Right atrium auricular region (tissue), 2 donors: ENCODE data around the gene CACHD1. TPM values are rescaled to one million over a fixed set of nuclear protein-coding genes. Genes with fewer than 3 reads are reported as not detected.

Source experiments
- DNase-seq: peaks from one replicate; pipeline ENCODE4 v3.0.0-alpha.2; 2019; ENCODE audit warnings: low spot score
- H3K27ac ChIP-seq, 2 donors: fragments of 200-600 bp; sonication (generic); 1 replicate in 1 of 2; 2 replicates in 1 of 2; pipeline ENCODE4 v1.5.1; 2016 to 2019
- H3K27me3 ChIP-seq, 2 donors: fragments of 200-600 bp; sonication (generic); one replicate each; pipeline versions ENCODE4 v1.5.1 to v1.6.0; 2017 to 2019
- H3K36me3 ChIP-seq: fragments of 200-600 bp; sonication (generic); one replicate; pipeline ENCODE4 v1.5.1; 2016
- H3K4me1 ChIP-seq, 2 donors: fragments of 200-600 bp; sonication (generic); one replicate each; pipeline versions ENCODE4 v1.5.1 to v1.6.0; 2017 to 2019
- H3K4me3 ChIP-seq, 2 donors: fragments of 200-600 bp; sonication (generic); 1 replicate in 1 of 2; 2 replicates in 1 of 2; pipeline ENCODE4 v1.5.1; 2017 to 2019; ENCODE audit warnings: mild to moderate bottlenecking in 1 of 2, moderate library complexity in 1 of 2
- H3K9me3 ChIP-seq, 2 donors: fragments of 200-600 bp; sonication (generic); one replicate each; pipeline ENCODE4 v1.5.1; 2019
- total RNA-seq, 2 donors: library from RNA; depleted of rRNA; stranded (reverse); fragments of >200 nt; gene quantifications; one replicate each; pipeline ENCODE4 v1.1.0, GENCODE V29; 2016
- TF ChIP-seq, protein P1 (sequence below), 2 donors: fragments of 200-600 bp; sonication (generic); IDR thresholded peaks; one replicate each; pipeline ENCODE4 v1.5.1; 2019; ENCODE audit warnings: antibody characterized with exemption in 2 of 2

Gene CACHD1
- total RNA-seq, 2 donors from 2014 or later: 3.1 to 8.5 TPM

DNA sequence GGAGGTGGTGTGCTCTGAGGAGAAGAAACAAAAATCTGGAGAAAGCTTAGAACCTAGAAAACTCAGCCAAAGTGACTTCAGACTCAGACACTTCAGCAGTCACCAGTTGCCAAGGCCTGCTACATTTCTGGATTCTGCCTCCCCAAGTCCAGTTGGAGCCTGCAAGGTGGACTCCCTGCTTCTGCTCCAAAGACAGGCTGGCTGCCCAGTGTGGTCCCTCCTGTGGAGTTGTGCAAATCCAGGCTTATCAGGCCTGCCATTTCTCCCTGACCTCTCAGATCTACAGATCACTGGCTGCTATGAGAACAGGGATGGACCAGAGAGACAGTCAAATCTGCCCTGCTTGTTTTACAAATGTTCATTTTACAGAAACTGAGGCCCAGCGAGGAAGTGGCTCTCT, 9.9 kb downstream of the CACHD1 start:
- Histone ChIP-seq H3K9me3 (no peaks in the 10 kb centered on the region), H3K4me3 (no peak overlapping the region), H3K27me3 (no peaks in the 10 kb centered on the region), H3K4me1 (peaks cover 0 to 38% of the 10 kb centered on the region in 2 donors), H3K27ac (no peak overlapping the region), H3K36me3 (no peaks in the 10 kb centered on the region)
- DNase-seq: no peak
- TF ChIP-seq, protein P1, sequence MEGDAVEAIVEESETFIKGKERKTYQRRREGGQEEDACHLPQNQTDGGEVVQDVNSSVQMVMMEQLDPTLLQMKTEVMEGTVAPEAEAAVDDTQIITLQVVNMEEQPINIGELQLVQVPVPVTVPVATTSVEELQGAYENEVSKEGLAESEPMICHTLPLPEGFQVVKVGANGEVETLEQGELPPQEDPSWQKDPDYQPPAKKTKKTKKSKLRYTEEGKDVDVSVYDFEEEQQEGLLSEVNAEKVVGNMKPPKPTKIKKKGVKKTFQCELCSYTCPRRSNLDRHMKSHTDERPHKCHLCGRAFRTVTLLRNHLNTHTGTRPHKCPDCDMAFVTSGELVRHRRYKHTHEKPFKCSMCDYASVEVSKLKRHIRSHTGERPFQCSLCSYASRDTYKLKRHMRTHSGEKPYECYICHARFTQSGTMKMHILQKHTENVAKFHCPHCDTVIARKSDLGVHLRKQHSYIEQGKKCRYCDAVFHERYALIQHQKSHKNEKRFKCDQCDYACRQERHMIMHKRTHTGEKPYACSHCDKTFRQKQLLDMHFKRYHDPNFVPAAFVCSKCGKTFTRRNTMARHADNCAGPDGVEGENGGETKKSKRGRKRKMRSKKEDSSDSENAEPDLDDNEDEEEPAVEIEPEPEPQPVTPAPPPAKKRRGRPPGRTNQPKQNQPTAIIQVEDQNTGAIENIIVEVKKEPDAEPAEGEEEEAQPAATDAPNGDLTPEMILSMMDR (IDR thresholded peaks at IDR 0.05): no peak

DNA sequence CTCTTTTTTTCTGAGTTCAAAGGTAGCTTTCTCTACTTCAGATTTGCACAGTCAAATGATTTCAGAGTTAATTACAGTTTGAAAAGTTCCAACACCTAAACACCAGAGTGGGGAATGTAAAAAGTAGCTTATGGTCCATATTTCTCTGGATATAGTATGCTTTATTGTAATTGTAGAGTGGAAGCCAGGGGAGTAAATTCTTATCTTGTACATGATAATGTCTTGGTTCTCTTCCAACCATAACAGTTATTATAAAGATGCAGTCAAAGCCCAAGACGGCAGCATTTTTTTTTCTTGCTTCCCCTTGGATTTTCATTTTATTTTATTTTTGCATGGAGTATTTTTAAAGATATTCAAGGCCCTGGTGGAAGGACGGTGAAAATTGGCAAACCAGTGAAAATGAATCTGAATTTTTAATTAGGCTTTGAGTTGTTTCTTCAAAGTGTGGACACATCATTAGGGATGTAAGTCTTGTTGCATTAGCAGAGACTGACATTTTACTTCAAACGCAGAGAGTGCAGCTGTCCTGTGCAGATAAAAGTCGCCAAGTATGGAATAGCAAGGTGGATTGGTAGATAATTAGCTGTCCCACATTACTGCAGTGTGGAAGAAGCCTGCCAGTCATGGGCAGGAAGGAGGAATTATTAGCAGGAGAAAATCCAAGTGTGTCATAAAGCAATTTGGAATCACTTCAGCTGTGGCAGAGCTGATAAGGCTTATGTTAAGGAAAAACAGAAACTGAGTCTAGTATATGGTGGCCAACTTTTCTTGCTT, 11.3 kb downstream of the CACHD1 start:
- Histone ChIP-seq H3K9me3 (no peaks in the 10 kb centered on the region), H3K27ac (no peak overlapping the region), H3K27me3 (no peaks in the 10 kb centered on the region), H3K4me1 (peaks cover 0 to 26% of the 10 kb centered on the region in 2 donors), H3K36me3 (no peaks in the 10 kb centered on the region), H3K4me3 (no peak overlapping the region)
- no peak for DNase-seq
- TF ChIP-seq, protein P1 (IDR thresholded peaks at IDR 0.05): no peak

DNA sequence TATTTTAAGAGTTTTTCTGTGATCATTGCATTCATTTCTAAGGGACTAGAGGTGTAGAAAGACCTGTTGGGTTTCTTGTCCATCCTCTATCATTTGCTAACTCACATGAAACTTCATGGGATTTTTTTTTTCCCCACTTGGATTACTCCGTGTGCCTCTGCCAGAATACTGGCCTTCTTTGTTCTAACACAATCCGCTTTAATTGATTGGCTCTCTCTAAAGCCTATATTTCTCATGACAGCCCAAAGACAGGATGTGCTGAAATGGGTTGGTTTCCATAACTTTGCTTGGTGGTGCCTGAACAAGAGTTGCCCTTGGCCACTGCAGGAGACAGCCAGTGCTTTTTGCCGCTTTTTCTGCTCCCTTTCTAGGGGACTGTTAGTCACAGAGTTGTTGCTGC, 12.2 kb downstream of the CACHD1 start:
- H3K4me1 ChIP-seq: peaks cover 0 to 17% of the 10 kb centered on the region in 2 donors
- TF ChIP-seq, protein P1 (IDR thresholded peaks at IDR 0.05): no peak
- H3K36me3 ChIP-seq: no peaks in the 10 kb centered on the region
- no peaks in the 10 kb centered on the region for H3K9me3 ChIP-seq
- H3K4me3 ChIP-seq: no peak overlapping the region
- DNase-seq: no peak
- H3K27ac ChIP-seq: no peak overlapping the region
- H3K27me3 ChIP-seq: no peaks in the 10 kb centered on the region

DNA sequence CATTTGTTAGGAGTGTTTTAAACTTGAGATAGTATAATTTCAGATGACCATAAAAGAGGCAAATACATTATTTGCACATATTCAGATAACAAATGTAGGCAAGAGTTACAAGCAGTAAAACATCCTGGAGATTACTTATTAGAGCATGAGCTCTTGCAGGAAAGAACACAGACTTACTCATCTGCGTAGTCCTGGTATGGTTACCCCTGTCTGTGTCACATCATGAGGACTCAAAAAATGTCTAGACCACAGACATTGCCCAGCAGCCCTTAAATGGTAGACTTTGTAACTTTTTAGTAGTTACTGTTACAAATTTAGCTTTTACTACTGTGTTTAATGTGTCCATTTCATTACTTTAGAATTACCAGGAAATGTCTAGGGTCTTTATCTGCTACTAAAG, 12.8 kb downstream of the CACHD1 start:
- no peak for DNase-seq
- peaks cover 0 to 14% of the 10 kb centered on the region in 2 donors for H3K4me1 ChIP-seq
- TF ChIP-seq, protein P1 (IDR thresholded peaks at IDR 0.05): no peak
- H3K4me3 ChIP-seq: no peak overlapping the region
- no peaks in the 10 kb centered on the region for H3K36me3 ChIP-seq
- H3K27me3 ChIP-seq: no peaks in the 10 kb centered on the region
- no peaks in the 10 kb centered on the region for H3K9me3 ChIP-seq
- no peak overlapping the region for H3K27ac ChIP-seq

DNA sequence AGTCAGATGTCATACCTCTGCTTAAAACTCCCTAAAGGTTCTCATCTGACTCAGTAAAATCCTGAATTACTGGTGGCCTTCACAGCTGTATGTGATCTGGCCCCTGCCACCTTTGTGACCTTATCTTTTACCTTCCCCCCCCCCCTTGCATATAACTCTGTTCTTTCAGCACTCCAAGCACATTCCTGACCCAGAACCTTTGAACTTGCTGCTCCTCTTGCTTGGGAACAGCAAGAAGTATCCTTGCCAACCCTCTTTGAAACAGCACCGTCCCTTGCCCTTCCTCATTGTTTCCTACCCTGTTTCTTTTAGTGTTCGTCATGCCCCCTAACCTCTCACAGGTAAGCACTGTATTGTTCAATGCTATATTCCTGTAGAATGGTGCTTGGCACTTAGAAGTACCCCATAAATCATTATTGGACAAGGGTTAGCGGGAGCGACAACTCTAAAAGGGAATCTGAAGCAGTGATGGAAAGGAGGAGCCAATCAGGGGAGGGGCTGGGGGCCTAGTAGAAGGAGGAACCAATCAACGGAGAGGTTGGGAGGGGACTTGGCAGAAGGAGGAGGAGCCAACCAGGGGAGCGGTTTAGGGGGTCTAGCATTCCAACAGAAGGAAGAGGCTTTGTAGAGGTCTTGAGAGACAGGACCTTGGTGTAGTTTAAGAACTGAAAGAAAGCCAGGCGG, 13.9 kb downstream of the CACHD1 start:
- no peak overlapping the region for H3K27ac ChIP-seq
- H3K27me3 ChIP-seq: no peaks in the 10 kb centered on the region
- H3K9me3 ChIP-seq: no peaks in the 10 kb centered on the region
- H3K4me1 ChIP-seq: peaks cover 0 to 11% of the 10 kb centered on the region in 2 donors
- TF ChIP-seq, protein P1 (IDR thresholded peaks at IDR 0.05): no peak
- no peak for DNase-seq
- H3K4me3 ChIP-seq: no peak overlapping the region
- H3K36me3 ChIP-seq: no peaks in the 10 kb centered on the region
